Measurements from ENCODE around the gene LRRC10B.

Gene LRRC10B

GRCh38 chr11:61487342-61488025 lies 21.1 kb upstream of the LRRC10B start:
- DNase-seq: no peak

- DNase-seq: no peak
Observed at GRCh38 chr11:61488651-61489291, 19.8 kb upstream of the LRRC10B start.

GRCh38 chr11:61489833-61490721 lies 18.5 kb upstream of the LRRC10B start:
- no peak for DNase-seq

- DNase-seq: no peak
Observed at GRCh38 chr11:61491736-61492395, 16.7 kb upstream of the LRRC10B start.

- no peak for DNase-seq
Observed at GRCh38 chr11:61494381-61494961, 14.1 kb upstream of the LRRC10B start.

GRCh38 chr11:61495801-61496601 lies 12.5 kb upstream of the LRRC10B start:
- DNase-seq: no peak

GRCh38 chr11:61496602-61497400 lies 11.7 kb upstream of the LRRC10B start:
- DNase-seq: no peak

GRCh38 chr11:61497473-61497872 lies 11.1 kb upstream of the LRRC10B start:
- no peak for DNase-seq

- no peak for DNase-seq
Observed at GRCh38 chr11:61497876-61498275, 10.7 kb upstream of the LRRC10B start.

- DNase-seq: no peak
Observed at GRCh38 chr11:61498767-61499341, 9.7 kb upstream of the LRRC10B start.

- DNase-seq: no peak
Observed at GRCh38 chr11:61499816-61500491, 8.6 kb upstream of the LRRC10B start.

- DNase-seq: no peak
Observed at GRCh38 chr11:61502522-61502921, 6.0 kb upstream of the LRRC10B start.

- DNase-seq: no peak
Observed at GRCh38 chr11:61503135-61503770, 5.3 kb upstream of the LRRC10B start.

GRCh38 chr11:61505106-61505505 lies 3.4 kb upstream of the LRRC10B start:
- no peak for DNase-seq

- DNase-seq: no peak
Observed at GRCh38 chr11:61505640-61506155, 2.9 kb upstream of the LRRC10B start.

- no peak for DNase-seq
Observed at GRCh38 chr11:61507012-61507768, 1.4 kb upstream of the LRRC10B start.

- peak; percentile 33 for DNase-seq
Observed at GRCh38 chr11:61509043-61510029, 787 bp downstream of the LRRC10B start.
